Measurements from ENCODE around the gene ARG2. TPM values are rescaled to one million over a fixed set of nuclear protein-coding genes. Genes with fewer than 3 reads are reported as not detected.
"Not testable (repeated sequence)": the region's sequence is repeated elsewhere in the genome, so short reads cannot be mapped to it uniquely, and the experiment has no call there.

The ARG2 gene
- total RNA-seq, 1 donor from 2014 or later: 0.40 TPM

DNA sequence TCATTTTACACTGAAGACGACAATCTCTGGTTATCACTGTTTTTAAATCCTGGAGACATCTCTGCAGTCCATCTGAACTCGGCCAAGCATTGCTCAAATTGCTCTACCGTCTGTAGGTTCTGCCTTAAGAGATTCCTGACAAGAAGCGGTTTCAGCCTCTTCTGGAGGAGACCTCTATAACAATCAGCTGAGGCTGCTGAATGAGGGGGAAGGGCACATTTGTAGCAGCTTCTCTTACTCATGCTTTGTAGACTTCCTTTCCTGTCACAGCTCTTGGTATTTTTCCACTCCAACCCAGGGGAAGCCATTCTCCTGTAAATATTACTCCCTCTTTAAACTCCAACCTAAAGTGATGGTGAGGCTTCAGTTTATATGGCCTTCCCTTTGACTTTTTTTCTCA lies 3.0 kb downstream of the ARG2 start:
- TF ChIP-seq, protein P1, sequence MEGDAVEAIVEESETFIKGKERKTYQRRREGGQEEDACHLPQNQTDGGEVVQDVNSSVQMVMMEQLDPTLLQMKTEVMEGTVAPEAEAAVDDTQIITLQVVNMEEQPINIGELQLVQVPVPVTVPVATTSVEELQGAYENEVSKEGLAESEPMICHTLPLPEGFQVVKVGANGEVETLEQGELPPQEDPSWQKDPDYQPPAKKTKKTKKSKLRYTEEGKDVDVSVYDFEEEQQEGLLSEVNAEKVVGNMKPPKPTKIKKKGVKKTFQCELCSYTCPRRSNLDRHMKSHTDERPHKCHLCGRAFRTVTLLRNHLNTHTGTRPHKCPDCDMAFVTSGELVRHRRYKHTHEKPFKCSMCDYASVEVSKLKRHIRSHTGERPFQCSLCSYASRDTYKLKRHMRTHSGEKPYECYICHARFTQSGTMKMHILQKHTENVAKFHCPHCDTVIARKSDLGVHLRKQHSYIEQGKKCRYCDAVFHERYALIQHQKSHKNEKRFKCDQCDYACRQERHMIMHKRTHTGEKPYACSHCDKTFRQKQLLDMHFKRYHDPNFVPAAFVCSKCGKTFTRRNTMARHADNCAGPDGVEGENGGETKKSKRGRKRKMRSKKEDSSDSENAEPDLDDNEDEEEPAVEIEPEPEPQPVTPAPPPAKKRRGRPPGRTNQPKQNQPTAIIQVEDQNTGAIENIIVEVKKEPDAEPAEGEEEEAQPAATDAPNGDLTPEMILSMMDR (IDR thresholded peaks at IDR 0.05): no peak
- DNase-seq: no peak
- H3K9me3 Mint-ChIP-seq: no peaks in the 10 kb centered on the region
- no peaks in the 10 kb centered on the region for H3K27me3 Mint-ChIP-seq
- intact Hi-C loops (cut with micrococcal nuclease): no loop called here
- POLR2A ChIA-PET: no interaction called here
- H3K36me3 Mint-ChIP-seq (ENCODE audit: low read depth): no peaks in the 10 kb centered on the region
- H3K4me3 Mint-ChIP-seq: no peak overlapping the region
- peaks cover 25% of the 10 kb centered on the region for H3K4me1 Mint-ChIP-seq
- CTCF ChIA-PET: no interaction called here
- no peak overlapping the region for H3K27ac Mint-ChIP-seq
- no peak for ATAC-seq (ENCODE audit: low read depth)

DNA sequence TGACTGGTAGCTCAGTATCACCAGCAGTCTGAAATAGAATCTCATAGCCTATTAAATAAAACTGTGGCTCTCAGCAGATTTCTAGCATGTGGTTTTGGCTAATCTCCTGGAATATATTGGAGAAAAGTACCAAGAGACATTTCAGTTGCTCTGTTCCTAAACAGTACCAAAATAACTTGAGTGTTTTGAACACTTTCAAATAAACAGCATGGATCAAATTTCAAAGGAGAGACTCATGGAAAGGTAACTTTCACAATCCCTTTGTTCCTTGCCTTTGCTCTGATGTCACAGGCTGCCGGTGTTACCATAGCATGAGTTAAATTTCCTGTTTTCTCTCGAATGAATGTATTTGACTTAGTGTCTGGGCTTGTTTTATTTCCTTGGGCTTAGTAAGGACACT lies 3.4 kb downstream of the ARG2 start:
- no peaks in the 10 kb centered on the region for H3K9me3 Mint-ChIP-seq
- DNase-seq: no peak
- H3K4me3 Mint-ChIP-seq: no peak overlapping the region
- TF ChIP-seq, protein P1 (IDR thresholded peaks at IDR 0.05): no peak
- H3K27ac Mint-ChIP-seq: no peak overlapping the region
- intact Hi-C loops (cut with micrococcal nuclease): no loop called here
- H3K4me1 Mint-ChIP-seq: peaks cover 25% of the 10 kb centered on the region
- POLR2A ChIA-PET: no interaction called here
- H3K36me3 Mint-ChIP-seq (ENCODE audit: low read depth): no peaks in the 10 kb centered on the region
- no peak for ATAC-seq (ENCODE audit: low read depth)
- H3K27me3 Mint-ChIP-seq: no peaks in the 10 kb centered on the region
- CTCF ChIA-PET: no interaction called here

DNA sequence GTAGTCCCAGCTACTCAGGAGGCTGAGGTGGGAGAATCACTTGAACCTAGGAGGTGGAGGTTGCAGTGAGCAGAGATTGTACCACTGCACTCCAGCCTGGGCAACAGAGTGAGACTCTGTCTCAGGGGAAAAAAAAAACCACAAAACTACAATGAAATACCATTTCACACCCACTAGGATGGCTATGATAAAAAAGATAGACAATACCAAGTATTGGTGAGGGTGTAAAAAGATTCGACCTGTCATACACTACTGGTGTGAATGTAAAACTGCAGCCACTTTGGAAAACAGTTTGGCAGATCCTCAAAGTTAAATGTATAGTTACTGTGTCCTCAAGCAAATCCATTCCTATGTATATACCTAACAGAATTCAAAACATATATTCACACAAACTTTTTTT lies 6.4 kb downstream of the ARG2 start:
- H3K36me3 Mint-ChIP-seq (ENCODE audit: low read depth); H3K27me3 Mint-ChIP-seq; DNase-seq; ATAC-seq (ENCODE audit: low read depth); H3K27ac Mint-ChIP-seq; H3K4me3 Mint-ChIP-seq; H3K4me1 Mint-ChIP-seq; intact Hi-C loops (cut with micrococcal nuclease); H3K9me3 Mint-ChIP-seq; POLR2A ChIA-PET: not testable (repeated sequence)
- CTCF ChIA-PET: interaction anchor here (1.2 kb wide), 1 partner anchor 41 kb away, joined by 3 read pairs; no protein-coding TSS in a partner anchor

GRCh38 chr14:67627519-67627918 lies 7.8 kb downstream of the ARG2 start:
- Mint-ChIP-seq H3K27me3 (no peaks in the 10 kb centered on the region), H3K9me3 (no peaks in the 10 kb centered on the region), H3K36me3 (ENCODE audit: low read depth) (peaks cover 2% of the 10 kb centered on the region), H3K4me3 (no peak overlapping the region), H3K4me1 (no peaks in the 10 kb centered on the region), H3K27ac (no peak overlapping the region)
- CTCF ChIA-PET: no interaction called here
- POLR2A ChIA-PET: no interaction called here
- intact Hi-C loops (cut with micrococcal nuclease): no loop called here
- DNase-seq (no peak), ATAC-seq (ENCODE audit: low read depth) (no peak)
- TF ChIP-seq, protein P1 (IDR thresholded peaks at IDR 0.05): no peak

DNA sequence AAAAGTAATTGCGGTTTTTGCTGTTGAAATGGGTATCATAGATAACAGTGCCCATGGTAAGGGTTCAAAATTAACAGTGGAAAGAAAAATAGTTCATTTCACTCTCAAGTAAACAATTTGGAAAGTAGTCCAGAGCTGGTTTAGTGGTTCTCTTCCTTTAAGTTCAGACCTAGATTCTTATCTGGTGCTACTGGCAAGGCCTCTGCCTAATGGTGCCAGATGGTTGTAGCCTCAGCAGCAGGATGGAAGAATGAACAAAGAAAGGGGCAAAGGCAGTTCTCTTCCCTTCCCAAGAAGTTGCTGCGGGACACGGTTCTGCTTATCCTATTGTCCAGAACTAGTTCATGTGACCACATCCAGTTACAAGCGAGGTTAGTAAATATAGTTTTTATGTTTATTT lies 10.5 kb downstream of the ARG2 start:
- intact Hi-C loops (cut with micrococcal nuclease): loop anchor here (5.0 kb wide), 1 partner anchor 43 kb away; no protein-coding TSS in a partner anchor
- H3K4me1 Mint-ChIP-seq: no peaks in the 10 kb centered on the region
- peaks cover 2% of the 10 kb centered on the region for H3K36me3 Mint-ChIP-seq (ENCODE audit: low read depth)
- no peak for ATAC-seq (ENCODE audit: low read depth)
- H3K4me3 Mint-ChIP-seq: no peak overlapping the region
- no peaks in the 10 kb centered on the region for H3K27me3 Mint-ChIP-seq
- ChIA-PET POLR2A (no interaction called here), CTCF (no interaction called here)
- no peak for DNase-seq
- H3K27ac Mint-ChIP-seq: no peak overlapping the region
- TF ChIP-seq, protein P1 (IDR thresholded peaks at IDR 0.05): no peak
- H3K9me3 Mint-ChIP-seq: no peaks in the 10 kb centered on the region

DNA sequence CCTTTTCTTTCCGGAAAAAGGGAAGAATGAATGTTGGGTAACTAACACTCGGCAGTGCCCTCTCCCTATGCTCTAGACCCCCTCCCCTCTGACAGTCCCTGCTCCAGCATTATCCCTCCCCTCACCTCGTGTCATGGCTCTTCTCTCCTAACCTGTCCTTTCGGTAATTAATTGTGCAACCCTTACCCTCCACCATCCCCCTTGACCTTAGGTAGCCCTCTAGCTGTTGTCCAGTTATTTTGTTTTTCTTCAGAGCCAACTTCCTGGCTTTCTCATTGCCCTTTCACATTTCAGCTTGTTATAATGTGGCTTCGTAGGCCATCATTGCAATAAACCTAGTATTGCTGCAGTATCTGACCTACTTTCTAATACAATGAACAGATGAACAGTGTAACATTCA lies 11.2 kb downstream of the ARG2 start:
- TF ChIP-seq, protein P1 (IDR thresholded peaks at IDR 0.05): no peak
- H3K4me1 Mint-ChIP-seq: no peaks in the 10 kb centered on the region
- intact Hi-C loops (cut with micrococcal nuclease): loop anchor here (5.0 kb wide), 1 partner anchor 44 kb away; no protein-coding TSS in a partner anchor
- no peak for DNase-seq
- no peak for ATAC-seq (ENCODE audit: low read depth)
- no peaks in the 10 kb centered on the region for H3K9me3 Mint-ChIP-seq
- POLR2A ChIA-PET: no interaction called here
- CTCF ChIA-PET: interaction anchor here (1.3 kb wide), 1 partner anchor 59 kb away, joined by 3 read pairs; no protein-coding TSS in a partner anchor
- no peak overlapping the region for H3K4me3 Mint-ChIP-seq
- no peaks in the 10 kb centered on the region for H3K27me3 Mint-ChIP-seq
- H3K27ac Mint-ChIP-seq: no peak overlapping the region
- H3K36me3 Mint-ChIP-seq (ENCODE audit: low read depth): peaks cover 2% of the 10 kb centered on the region
